GM23338 (cell line): ENCODE data around the gene BARX2. TPM values are rescaled to one million over a fixed set of nuclear protein-coding genes. Genes with fewer than 3 reads are reported as not detected.

Experiments
- ATAC-seq: fragments of 200-7000 bp; cut with Tn5 transposase; 3 replicates; pipeline ENCODE4 v1.9.1; 2020
- DNase-seq: peaks from one replicate; pipeline ENCODE4 v3.0.0-alpha.2; 2015; ENCODE audit warnings: low spot score
- H2AFZ ChIP-seq: fragments of 200-600 bp; sonication (generic); 2 replicates; pipeline ENCODE4 v1.8.0; 2016; ENCODE audit warnings: antibody characterized with exemption, mild to moderate bottlenecking, moderate library complexity
- H3F3A ChIP-seq: fragments of 200-600 bp; sonication (generic); replicated peaks from 2 replicates; pipeline ENCODE4 v1.8.0; 2017; ENCODE audit warnings: antibody characterized with exemption, mixed run types, low read depth
- H3K27ac ChIP-seq: fragments of 200-600 bp; sonication (generic); 2 replicates; pipeline ENCODE4 v1.6.1; 2016; ENCODE audit warnings: low read depth
- H3K27me3 ChIP-seq: fragments of 200-600 bp; sonication (generic); 2 replicates; pipeline ENCODE4 v1.8.0; 2016; ENCODE audit warnings: mild to moderate bottlenecking, mixed run types, moderate library complexity; ENCODE audit not compliant: insufficient read depth
- H3K36me3 ChIP-seq: fragments of 200-600 bp; sonication (generic); 2 replicates; pipeline ENCODE4 v1.8.0; 2016; ENCODE audit warnings: mild to moderate bottlenecking; ENCODE audit not compliant: insufficient read depth
- H3K4me1 ChIP-seq: fragments of 200-600 bp; sonication (generic); 2 replicates; pipeline ENCODE4 v1.8.0; 2016; ENCODE audit warnings: mild to moderate bottlenecking, moderate library complexity; ENCODE audit not compliant: insufficient read depth
- H3K4me2 ChIP-seq: fragments of 200-600 bp; sonication (generic); 2 replicates; pipeline ENCODE4 v1.7.1; 2017; ENCODE audit warnings: mixed run types
- H3K4me3 ChIP-seq: fragments of 200-600 bp; sonication (generic); 2 replicates; pipeline ENCODE4 v1.6.1; 2016; ENCODE audit warnings: mixed run types
- H3K79me2 ChIP-seq: fragments of 200-600 bp; sonication (generic); replicated peaks from 2 replicates; pipeline ENCODE4 v1.8.0; 2017; ENCODE audit warnings: mild to moderate bottlenecking; ENCODE audit not compliant: insufficient read depth
- H3K9me2 ChIP-seq: fragments of 200-600 bp; sonication (generic); 2 replicates; pipeline ENCODE4 v1.8.0; 2017; ENCODE audit not compliant: insufficient read depth
- H4K20me1 ChIP-seq: fragments of 200-600 bp; sonication (generic); replicated peaks from 2 replicates; pipeline ENCODE4 v1.8.0; 2017; ENCODE audit warnings: mild to moderate bottlenecking; ENCODE audit not compliant: insufficient read depth
- H3K27ac Mint-ChIP-seq: 2 replicates; pipeline ENCODE4 v1.8.0; 2020; ENCODE audit warnings: inconsistent platforms, mild to moderate bottlenecking, moderate library complexity, mixed read lengths
- H3K27me3 Mint-ChIP-seq: 3 replicates; pipeline ENCODE4 v1.8.0; 2022; ENCODE audit warnings: low read depth, mild to moderate bottlenecking, moderate library complexity, mixed read lengths, inconsistent platforms; ENCODE audit not compliant: insufficient read depth, poor library complexity
- H3K36me3 Mint-ChIP-seq: 3 replicates; pipeline ENCODE4 v1.8.0; 2021; ENCODE audit warnings: low read depth, mild to moderate bottlenecking, inconsistent platforms, moderate library complexity, mixed read lengths
- H3K4me1 Mint-ChIP-seq: 3 replicates; pipeline ENCODE4 v1.8.0; 2020; ENCODE audit warnings: mild to moderate bottlenecking, inconsistent platforms, mixed read lengths
- H3K4me3 Mint-ChIP-seq: 3 replicates; pipeline ENCODE4 v1.8.0; 2021; ENCODE audit warnings: moderate library complexity, mild to moderate bottlenecking, inconsistent platforms, mixed read lengths
- H3K9me3 Mint-ChIP-seq: 3 replicates; pipeline ENCODE4 v1.8.0; 2020; ENCODE audit warnings: moderate library complexity, mild to moderate bottlenecking, inconsistent platforms, mixed read lengths
- CREB1 ChIP-seq: fragments of 250-450 bp; sonication (Bioruptor Pico); IDR thresholded peaks from 2 replicates; pipeline ENCODE4 v1.5.0; 2020; ENCODE audit warnings: low read depth, mild to moderate bottlenecking, moderate library complexity
- CTCF ChIP-seq, 2 experiments: fragments of 200-600 bp in 1 of 2; sonication (generic) in 1 of 2; conservative IDR thresholded peaks; 2 replicates each; pipeline versions ENCODE4 v1.5.1 to v1.6.1; 2016 to 2017; ENCODE audit warnings: antibody characterized with exemption in 2 of 2, low read depth in 2 of 2, mild to moderate bottlenecking in 2 of 2, moderate library complexity in 1 of 2
- ETS1 ChIP-seq: IDR thresholded peaks from 2 replicates; pipeline ENCODE4 v1.6.1; 2016; ENCODE audit warnings: antibody characterized with exemption
- EZH2 ChIP-seq: fragments of 200-600 bp; sonication (generic); IDR thresholded peaks from one replicate; pipeline ENCODE4 v1.8.0; 2017; ENCODE audit warnings: antibody characterized with exemption, mild to moderate bottlenecking, low read depth; ENCODE audit not compliant: unreplicated experiment
- EZH2phosphoT487 ChIP-seq: fragments of 200-600 bp; sonication (generic); IDR thresholded peaks from one replicate; pipeline ENCODE4 v1.8.1; 2018; ENCODE audit warnings: antibody characterized with exemption; ENCODE audit not compliant: unreplicated experiment
- JUNB ChIP-seq: IDR thresholded peaks from one replicate; pipeline ENCODE4 v1.6.1; 2016; ENCODE audit warnings: antibody characterized with exemption; ENCODE audit not compliant: unreplicated experiment
- ZNF114 ChIP-seq: fragments of 250-450 bp; sonication (Bioruptor Pico); IDR thresholded peaks from 2 replicates; pipeline ENCODE4 v1.5.0; 2020; ENCODE audit warnings: mild to moderate bottlenecking, moderate library complexity
- ZNF331 ChIP-seq: fragments of 250-450 bp; sonication (Bioruptor Pico); IDR thresholded peaks from 2 replicates; pipeline ENCODE4 v1.5.0; 2020; ENCODE audit warnings: low read depth, mild to moderate bottlenecking, moderate library complexity
- ZNF462 ChIP-seq: fragments of 250-450 bp; sonication (Bioruptor Pico); IDR thresholded peaks from 2 replicates; pipeline ENCODE4 v1.5.0; 2020; ENCODE audit warnings: mild to moderate bottlenecking, moderate library complexity
- polyA plus RNA-seq: library from polyadenylated mRNA; unstranded; fragments of >200 nt; fragmentation: Nextera tagmentation; extraction: Ambion mirVana; gene quantifications from 2 replicates; pipeline ENCODE4 v1.2.1, GENCODE V29; 2016
- total RNA-seq: library from RNA; depleted of rRNA; stranded (reverse); fragments of >200 nt; shearing (Covaris generic); gene quantifications from 2 replicates; pipeline ENCODE4 v1.2.3, GENCODE V29; 2014

BARX2 gene
- total and polyA plus RNA-seq, 2 experiments from 2014 or later: not detected

- Histone ChIP-seq H3K4me2 (no peak overlapping the region), H3K9me2 (peaks cover 6% of the 10 kb centered on the region; the same call in 1 of the 2 replicates), H3K4me1 (no peaks in the 10 kb centered on the region), H4K20me1 (no peaks in the 10 kb centered on the region), H3K79me2 (no peaks in the 10 kb centered on the region), H3K27me3 (no peaks in the 10 kb centered on the region), H2AFZ (peak overlapping the region; percentile 38; the same call in 1 of the 2 replicates), H3F3A (no peaks in the 10 kb centered on the region), H3K4me3 (no peak overlapping the region), H3K36me3 (no peaks in the 10 kb centered on the region), H3K27ac (no peak overlapping the region)
- no peak for TF ChIP-seq EZH2
- TF ChIP-seq CREB1 (CRISPR knock-in tag): no peak
- no peak for TF ChIP-seq CTCF (conservative IDR thresholded peaks at IDR 0.05; ENCODE audit: low read depth in 2 of 2)
- TF ChIP-seq ZNF114 (CRISPR knock-in tag): no peak
- TF ChIP-seq ZNF331 (CRISPR knock-in tag): no peak
- ATAC-seq (no peak), DNase-seq (no peak)
- H3K9me3 Mint-ChIP-seq: no peaks in the 10 kb centered on the region; the same call in 1 of the 3 replicates
- 0 out of 3 replicates have a peak, but pooled peaks cover 3% of the 10 kb centered on the region for H3K4me1 Mint-ChIP-seq
- H3K36me3 Mint-ChIP-seq: no peaks in the 10 kb centered on the region
- H3K4me3 Mint-ChIP-seq: no peak overlapping the region
- no peaks in the 10 kb centered on the region for H3K27me3 Mint-ChIP-seq
- no peak overlapping the region for H3K27ac Mint-ChIP-seq
These were observed 49.6 kb downstream of the BARX2 start for GRCh38 chr11:129425214-129425613.

GRCh38 chr11:129426038-129426437 lies 50.4 kb downstream of the BARX2 start:
- Histone ChIP-seq H3F3A (no peaks in the 10 kb centered on the region), H3K4me2 (no peak overlapping the region), H3K36me3 (no peaks in the 10 kb centered on the region; the same call in 1 of the 2 replicates), H3K27ac (no peak overlapping the region), H4K20me1 (no peaks in the 10 kb centered on the region), H2AFZ (no peak overlapping the region), H3K79me2 (no peaks in the 10 kb centered on the region), H3K4me3 (no peak overlapping the region), H3K27me3 (no peaks in the 10 kb centered on the region), H3K9me2 (peaks cover 6% of the 10 kb centered on the region; the same call in 1 of the 2 replicates), H3K4me1 (no peaks in the 10 kb centered on the region)
- no peaks in the 10 kb centered on the region for H3K27me3 Mint-ChIP-seq
- ATAC-seq (no peak), DNase-seq (no peak)
- H3K4me1 Mint-ChIP-seq: 0 out of 3 replicates have a peak, but pooled peaks cover 3% of the 10 kb centered on the region
- peaks cover 6% of the 10 kb centered on the region for H3K9me3 Mint-ChIP-seq
- peaks cover 6% of the 10 kb centered on the region; the same call in 2 of the 3 replicates for H3K36me3 Mint-ChIP-seq
- H3K27ac Mint-ChIP-seq: no peak overlapping the region
- no peak overlapping the region for H3K4me3 Mint-ChIP-seq
- no peak for TF ChIP-seq EZH2phosphoT487
- no peak for TF ChIP-seq EZH2
- no peak for TF ChIP-seq ZNF331 (CRISPR knock-in tag)
- no peak for TF ChIP-seq CTCF (conservative IDR thresholded peaks at IDR 0.05; ENCODE audit: low read depth in 2 of 2)
- no peak for TF ChIP-seq JUNB
- no peak for TF ChIP-seq ETS1
- no peak for TF ChIP-seq ZNF462 (CRISPR knock-in tag)
- TF ChIP-seq CREB1 (CRISPR knock-in tag): no peak
